Peyer's patch (tissue), 4 donors: Measurements from ENCODE around the gene SORBS2.

Source experiments
- CTCF ChIP-seq, 6 experiments: fragments of 450-650 bp in 4 of 6; fragments of 200-600 bp in 2 of 6; sonication (generic) in 1 of 6; IDR thresholded peaks; one replicate each; pipeline ENCODE4 v1.5.1; 2017 to 2019; ENCODE audit warnings: antibody characterized with exemption in 6 of 6, mild to moderate bottlenecking in 3 of 6, moderate library complexity in 1 of 6
- POLR2A ChIP-seq, 2 donors: fragments of 450-650 bp; IDR thresholded peaks; one replicate each; pipeline ENCODE4 v1.5.1; 2017; ENCODE audit warnings: antibody characterized with exemption in 2 of 2, mild to moderate bottlenecking in 2 of 2, moderate library complexity in 2 of 2

GRCh38 chr4:185730849-185731608 lies 81.0 kb downstream of the SORBS2 start:
- TF ChIP-seq CTCF (IDR thresholded peaks at IDR 0.05) (peak in 1 of 6 experiments; percentile 18), POLR2A (IDR thresholded peaks at IDR 0.05) (no peak)
